ENCODE results near the gene ZNF93.
A peak's percentile ranks its signal among the peaks of the same experiment; 100 is the strongest.
"Not testable (repeated sequence)": the region's sequence is repeated elsewhere in the genome, so short reads cannot be mapped to it uniquely, and the experiment has no call there.

ZNF93 gene

DNA sequence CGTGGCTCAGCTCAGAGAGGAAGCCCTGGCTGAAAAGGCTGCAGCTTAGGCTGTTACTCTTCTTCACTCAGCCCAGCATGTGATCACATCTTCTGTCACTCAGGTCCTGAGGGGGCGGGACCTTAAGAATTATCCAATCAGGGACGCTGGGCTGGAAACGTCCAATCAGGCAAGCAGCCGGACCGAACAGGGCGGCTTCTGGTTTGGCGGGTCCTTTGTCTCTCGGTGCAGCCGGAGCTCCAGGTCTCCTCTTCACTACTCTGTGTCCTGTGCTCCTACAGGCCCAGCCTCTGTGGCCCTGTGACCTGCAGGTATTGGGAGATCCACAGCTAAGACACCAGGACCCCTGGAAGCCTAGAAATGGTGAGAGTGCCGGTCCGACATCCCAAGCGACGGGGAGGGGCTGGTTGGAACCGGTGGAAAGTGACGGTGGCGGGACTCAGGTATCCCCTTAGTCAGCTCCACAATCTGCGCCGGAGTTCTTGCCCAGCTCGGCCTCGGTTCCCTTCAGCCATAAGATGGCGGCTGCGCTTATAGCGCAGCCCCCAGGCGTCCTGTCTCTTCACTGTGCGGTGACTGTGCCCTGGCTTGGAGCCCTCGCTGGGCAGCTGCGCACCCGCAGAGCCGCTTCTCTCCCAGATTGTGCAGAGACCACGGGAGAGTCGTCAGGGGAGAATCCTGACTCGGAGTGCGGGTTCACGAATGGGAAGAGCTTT is at the start of gene ZNF93:
TSS of gene ZNF93 (plus strand) at position 218 of the 716 bp plus-strand sequence. CDS start at position 361, 143 bp downstream.
- peak; percentile 78 for DNase-seq (ENCODE audit: low read depth)

DNA sequence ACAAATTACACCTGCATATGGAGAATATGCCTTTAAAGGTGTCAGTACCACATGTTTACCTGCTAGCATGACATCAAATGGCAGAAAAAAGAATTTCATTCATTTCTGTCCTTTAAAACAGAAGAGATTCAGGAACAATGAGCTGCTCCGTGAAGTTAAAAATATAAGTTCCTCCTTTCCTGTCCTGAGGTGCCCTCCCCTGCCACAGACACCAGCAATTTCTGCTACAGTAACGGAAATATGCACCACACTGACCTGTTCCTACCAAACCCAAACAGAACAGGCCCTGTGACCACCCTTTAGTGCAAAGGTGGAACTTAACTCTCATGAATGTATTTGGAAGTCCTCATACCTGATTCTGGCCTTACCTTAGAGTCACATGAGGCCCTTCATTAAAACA is 49.0 kb upstream of the ZNF93 start:
- DNase-seq (ENCODE audit: low read depth): not testable (repeated sequence)

DNA sequence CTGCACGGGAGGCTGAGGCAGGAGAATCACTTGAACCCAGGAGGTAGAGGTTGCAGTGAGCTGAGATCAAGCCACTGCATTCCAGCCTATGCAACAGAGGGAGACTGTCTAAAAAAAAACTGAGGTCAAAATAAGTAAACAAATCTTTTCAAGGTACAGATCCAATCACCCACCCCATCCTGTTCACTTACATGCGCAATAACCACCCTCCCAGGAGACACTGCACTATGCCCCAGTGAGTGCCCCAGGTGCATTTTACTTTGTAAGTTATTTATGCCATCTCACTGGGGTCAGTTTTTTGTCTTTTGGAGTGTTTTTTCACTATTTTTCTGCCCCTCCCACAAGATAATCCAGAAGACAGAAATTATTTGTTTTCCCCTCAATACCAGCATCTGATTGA is 42.0 kb upstream of the ZNF93 start:
- no peak for DNase-seq (ENCODE audit: low read depth)

DNA sequence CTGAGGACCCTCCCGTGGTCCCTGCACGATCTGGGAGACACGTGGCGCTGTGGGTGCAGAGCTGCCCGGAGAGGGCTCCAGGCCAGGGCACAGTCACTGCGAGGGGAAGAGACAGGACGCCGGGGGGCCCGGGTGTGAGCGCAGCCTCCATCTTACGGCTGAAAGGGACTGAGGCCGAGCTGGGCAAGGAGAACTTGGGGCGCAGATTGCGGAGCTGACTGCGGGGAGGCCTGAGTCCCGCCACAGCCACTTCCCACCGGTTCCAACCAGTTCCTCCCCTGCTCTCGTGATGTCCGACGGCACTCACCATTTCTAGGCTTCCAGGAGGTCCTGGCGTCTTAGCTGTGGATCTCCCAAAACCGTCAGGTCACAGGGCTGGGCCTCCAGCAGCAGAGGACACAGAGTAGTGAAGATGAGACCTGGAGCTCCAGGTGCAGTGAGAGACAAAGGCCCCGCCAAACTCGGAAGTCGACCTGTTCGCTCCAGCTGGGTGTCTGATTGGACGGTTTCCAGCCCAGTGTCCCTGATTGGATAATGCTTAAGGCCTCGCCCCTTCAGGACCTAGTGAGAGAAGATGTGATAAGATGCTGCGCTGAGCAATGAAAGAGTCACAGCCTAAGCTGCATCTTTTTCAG is 39.9 kb upstream of the ZNF93 start:
- no peak for DNase-seq (ENCODE audit: low read depth)

DNA sequence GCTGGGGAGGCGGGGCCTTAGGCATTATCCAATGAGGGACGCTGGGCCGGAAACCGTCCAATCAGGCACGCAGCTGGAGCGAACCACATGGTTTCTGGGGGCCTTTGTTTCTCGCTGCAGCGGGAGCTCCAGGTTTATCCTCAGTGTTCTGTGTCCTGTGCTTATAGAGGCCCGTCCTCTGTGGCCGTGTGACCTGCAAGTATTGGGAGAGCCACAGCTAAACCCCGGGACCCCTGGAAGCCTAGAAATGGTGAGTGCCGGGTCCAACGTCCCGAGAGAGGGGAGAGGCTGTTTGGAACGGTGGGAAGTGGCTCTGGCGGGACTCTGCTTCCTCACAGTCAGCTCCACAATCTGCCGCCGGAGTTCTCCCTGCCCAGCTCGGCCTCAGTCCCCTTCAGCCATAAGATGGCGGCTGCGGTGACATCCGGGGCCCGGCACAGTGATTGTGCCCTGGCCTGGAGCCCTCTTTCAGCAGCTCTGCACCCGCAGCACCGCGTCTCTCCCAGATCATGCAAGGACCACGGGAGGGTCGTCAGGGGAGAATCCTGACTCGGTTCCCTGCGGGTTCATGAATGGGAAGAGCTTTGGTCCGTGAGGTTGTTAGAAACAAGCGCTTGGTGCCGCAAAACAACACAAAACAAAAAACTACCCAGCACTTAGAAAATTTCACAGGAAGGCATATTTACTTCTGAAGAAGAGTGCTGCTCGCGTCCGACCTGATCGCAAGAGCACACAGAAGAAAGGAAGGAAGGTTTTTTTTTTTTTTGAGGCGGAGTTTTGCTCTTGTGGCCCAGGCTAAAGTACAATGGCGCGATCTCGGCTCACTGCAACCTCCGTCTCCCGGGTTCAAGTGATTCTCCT is 34.8 kb upstream of the ZNF93 start, which contains the start of gene ZNF253:
TSS of gene ZNF253 (plus strand) at position 133 of the 861 bp plus-strand sequence. CDS start at position 248, 115 bp downstream.
- DNase-seq (ENCODE audit: low read depth): peak; percentile 64

DNA sequence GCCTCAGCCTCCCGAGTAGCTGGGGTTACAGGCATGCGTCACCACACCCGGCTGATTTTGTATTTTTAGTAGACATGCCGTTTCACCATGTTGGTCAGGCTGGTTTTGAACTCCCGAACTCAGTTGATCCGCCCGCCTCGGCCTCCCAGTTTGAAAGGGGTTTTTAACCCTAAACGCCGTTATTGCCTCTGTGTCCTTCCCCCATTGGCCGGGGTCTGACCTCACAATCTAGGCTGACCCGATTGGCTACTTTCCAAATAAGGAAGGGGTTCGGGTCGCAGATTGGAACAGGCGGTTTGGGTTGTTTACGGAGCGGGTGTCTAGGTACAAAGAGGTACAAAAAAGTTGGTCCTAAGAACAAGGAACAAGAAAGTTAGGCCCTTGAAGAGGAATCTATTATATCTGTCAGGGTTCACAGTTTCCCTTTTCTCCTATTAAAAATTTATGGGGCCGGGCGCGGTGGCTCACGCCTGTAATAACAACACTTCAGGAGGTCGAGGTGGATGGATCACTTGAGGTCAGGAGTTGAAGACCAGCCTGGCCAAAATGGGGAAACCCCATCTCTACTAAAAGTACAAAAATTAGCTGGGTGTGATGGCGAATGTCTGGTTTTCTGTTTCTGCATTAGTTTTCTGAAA is 34.0 kb upstream of the ZNF93 start:
- no peak for DNase-seq (ENCODE audit: low read depth)

DNA sequence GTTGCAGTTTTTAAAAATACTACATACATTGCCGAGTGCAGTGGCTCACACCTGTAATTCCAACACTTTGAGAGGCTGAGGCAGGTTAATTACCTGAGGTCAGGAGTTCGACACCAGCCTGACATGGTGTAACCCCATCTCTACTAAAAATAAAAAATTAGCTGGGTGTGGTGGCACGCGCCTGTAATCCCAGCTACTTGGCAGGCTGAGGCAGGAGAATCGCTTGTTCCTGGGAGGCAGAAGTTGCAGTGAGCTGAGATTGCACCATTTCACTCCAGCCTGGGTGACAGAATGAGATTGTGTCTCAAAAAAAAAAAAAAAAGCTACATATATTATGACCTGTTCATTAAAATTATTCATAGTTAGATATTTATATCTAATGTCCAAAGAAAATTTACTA is 30.7 kb upstream of the ZNF93 start:
- DNase-seq (ENCODE audit: low read depth): not testable (repeated sequence)

DNA sequence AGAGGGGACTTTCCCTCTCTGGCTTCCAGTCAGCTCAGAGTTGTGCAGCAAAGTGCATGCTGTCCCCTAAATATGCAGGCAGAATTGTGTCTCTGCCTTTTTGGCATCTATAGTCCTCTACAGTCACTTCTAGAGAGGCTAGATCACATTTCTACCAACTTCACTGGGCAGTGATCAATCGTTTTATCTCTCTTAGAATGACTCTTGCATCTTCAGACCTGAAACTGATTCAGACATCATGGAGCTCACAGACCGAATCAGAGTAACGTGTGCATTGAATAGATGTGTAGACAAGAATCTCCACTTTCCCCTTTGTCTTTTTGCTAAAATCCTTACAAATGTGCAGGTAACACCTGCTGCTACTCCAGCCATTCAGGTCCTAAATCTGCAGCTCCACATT is 28.8 kb upstream of the ZNF93 start:
- no peak for DNase-seq (ENCODE audit: low read depth)

DNA sequence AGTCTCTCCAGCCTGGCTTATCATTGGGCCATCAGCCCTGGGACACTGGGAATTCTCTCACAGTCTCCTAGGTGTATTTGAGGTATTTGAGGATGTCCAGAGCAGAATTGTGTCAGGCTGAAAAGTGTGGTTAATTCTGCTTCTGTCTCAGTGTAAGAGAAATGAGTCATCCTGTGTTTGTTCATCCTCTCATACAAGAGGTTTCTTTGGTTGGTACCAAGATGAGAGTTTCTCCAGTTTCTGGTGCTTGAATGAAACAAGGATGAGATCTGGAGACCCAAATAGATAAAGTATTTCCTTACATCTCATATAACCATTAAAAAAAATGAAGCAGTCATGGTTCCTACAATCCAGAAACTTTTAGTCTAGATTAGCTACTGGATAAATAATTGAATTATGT is 27.4 kb upstream of the ZNF93 start:
- no peak for DNase-seq (ENCODE audit: low read depth)

DNA sequence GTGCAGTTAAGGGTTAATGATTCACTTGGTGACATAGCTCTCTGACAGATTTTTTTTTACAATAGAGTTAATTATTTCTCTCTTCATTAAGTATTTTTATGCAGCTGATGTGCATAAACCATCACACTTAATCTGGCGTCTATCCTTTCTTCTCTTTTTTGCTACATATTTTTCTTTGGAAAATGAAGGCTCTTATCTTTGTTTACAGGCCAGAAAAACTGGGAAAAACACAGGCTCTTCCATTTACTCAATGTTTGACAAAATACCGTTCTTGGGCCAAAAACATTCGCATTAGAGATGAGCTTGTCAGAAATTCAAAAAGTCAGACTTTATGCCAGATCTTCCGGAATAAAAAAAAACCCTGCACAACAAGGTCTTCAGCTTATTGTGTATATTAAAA is 23.0 kb upstream of the ZNF93 start:
- no peak for DNase-seq (ENCODE audit: low read depth)

DNA sequence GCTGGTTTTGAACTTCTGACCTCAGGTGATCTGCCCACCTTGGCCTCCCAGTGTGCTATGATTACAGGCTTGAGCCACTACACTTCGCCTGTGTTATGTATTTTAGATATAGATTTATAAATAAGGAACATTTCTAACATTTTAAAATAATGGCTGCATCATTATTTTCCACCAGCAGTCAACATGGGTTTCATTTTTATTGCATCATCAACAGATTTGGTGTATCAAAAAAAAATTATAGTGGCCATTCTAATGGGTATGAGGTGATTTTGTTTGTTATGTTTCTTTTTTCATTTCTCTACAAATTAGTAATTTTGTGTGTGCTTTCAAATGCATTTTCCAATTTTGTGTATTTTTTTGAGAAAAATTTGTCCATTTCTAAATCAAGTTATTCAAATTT is 16.2 kb upstream of the ZNF93 start:
- no peak for DNase-seq (ENCODE audit: low read depth)

DNA sequence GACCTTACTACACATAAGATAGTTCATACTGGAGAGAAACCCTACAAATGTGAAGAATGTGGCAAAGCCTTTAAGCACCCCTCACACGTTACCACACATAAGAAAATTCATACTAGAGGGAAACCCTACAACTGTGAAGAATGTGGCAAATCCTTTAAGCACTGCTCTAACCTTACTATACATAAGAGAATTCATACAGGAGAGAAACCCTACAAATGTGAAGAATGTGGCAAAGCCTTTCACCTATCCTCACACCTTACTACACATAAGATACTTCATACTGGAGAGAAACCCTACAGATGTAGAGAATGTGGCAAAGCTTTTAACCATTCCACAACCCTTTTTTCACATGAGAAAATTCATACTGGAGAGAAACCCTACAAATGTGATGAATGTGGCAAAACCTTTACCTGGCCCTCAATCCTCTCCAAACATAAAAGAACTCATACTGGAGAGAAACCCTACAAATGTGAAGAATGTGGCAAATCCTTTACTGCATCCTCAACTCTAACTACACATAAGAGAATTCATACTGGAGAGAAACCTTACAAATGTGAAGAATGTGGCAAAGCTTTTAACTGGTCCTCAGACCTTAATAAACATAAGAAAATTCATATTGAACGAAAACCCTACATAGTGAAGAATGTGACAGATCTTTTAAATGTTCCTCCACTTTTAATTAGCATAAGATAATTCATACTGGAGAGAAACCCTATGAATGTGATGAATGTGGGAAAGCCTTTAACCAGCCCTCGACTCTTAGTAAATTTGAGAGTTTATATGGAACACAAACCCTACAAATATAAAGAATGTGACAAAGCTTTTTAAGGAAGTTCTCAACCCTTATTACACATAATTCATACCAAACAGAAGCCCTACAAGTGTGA is 8.4 kb upstream of the ZNF93 start:
- DNase-seq (ENCODE audit: low read depth): not testable (repeated sequence)

DNA sequence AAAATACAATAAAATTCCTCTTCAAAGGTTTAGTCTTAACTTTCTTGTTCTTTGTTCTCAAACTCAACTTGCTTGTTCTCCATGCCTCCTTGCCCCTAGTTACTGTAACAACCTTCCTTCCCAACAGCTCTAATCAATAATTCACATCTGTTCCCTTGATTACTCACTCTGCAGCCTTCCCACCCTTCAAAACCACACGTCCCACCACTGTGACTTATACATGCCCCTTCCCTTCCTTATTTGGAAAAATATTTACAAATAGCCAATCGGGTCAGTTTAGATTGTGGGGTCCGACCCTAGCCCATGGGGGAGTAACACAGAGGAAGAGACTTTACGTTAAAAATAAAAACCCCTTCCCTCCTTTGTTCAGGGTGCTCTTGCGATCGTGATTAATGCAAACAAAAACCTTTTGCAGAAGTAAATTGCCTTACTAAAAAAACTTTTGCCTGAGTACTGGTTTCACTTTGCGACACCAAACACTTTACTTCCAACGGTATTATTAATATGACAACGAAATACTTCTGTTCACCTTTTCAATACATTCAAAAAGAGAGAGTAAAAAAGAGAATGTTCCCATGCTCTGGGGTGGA is 512 bp upstream of the ZNF93 start:
- peak; percentile 4 for DNase-seq (ENCODE audit: low read depth)

DNA sequence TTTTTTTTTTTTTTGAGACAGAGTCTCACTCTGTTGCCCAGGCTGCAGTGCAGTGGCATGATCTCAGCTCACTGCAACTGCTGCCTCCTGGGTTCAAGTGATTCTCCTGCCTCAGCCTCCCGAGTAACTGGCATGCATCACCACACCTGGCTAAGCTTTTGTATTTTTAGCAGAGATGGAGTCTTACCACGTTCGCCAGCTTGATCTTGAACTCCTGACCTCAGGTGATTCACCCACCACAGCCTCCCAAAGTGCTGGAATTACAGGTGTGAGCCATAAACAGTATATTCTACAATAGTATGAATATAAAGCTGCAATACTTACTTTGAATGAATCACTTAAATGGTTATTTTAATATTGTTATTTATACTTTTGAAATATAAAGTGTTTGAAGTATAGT is 6.8 kb downstream of the ZNF93 start:
- DNase-seq (ENCODE audit: low read depth): not testable (repeated sequence)

DNA sequence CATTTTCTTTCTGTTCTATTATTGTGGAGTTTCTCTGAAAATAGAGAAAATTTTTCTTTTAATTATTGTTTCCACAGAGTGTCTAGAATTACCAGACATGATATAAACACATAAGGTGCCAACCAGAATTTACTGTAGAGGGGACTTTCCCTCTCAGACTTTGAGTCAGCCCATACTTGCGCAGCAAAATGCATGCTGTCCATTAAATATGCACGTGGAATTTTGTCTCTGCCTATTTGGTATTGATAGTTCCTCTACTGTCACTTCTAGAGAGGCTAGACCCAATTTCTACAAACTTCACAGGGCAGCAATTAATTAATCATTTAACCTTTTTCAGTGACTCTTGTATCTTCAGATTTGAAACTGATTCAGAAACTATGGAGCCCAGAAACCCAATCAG is 8.9 kb downstream of the ZNF93 start:
- DNase-seq (ENCODE audit: low read depth): no peak

DNA sequence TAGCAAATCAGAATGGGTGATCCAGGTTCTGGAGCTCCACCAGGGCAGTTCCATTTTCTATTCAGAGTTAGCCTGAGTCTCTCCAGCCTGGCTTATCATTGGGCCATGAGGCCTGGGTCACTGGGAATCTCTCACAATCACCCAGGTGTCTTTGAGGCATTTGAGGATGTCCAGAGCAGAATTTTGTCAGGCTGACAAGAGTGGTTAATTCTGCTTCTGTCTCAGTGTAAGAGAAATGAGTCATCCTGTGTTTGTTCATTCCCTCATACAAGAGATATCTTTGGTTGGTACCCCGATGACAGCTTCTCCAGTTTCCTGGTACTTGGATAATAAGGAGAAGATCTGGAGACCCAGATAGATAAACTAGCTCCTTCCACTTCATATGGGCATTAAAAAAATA is 10.4 kb downstream of the ZNF93 start:
- no peak for DNase-seq (ENCODE audit: low read depth)

DNA sequence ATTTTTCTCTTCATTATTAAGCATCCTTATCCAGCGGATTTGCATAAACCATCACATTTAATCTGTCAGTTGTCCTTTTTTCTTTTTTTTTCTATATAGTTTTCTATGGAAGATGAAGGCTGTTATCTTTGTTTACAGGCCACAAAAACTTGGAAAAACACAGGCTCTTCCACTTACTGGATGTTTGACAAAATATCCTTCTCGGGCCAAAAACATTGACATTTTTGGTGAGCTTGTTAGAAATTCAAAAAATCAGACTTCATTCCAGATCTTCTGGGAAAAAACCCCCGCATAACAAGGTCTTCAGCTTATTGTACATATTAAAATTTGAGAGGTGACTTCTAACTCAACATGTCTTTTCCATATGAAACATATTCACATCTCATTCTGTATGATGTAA is 13.8 kb downstream of the ZNF93 start:
- DNase-seq (ENCODE audit: low read depth): no peak

DNA sequence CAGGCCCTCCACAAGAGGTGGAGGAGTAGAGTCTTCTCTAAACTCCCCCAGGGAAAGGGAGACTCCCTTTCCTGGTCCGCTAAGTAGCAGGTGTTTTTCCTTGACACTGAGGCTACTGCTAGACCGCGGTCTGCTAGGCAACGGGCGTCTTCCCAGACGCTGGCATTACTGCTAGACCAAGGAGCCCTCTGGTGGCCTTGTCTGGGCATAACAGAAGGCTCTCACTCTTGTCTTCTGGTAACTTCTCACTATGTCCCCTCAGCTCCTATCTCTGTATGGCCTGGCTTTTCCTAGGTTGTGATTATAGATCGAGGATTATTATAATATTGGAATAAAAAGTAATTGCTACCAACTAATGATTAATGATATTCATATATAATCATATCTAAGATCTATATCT is 29.7 kb downstream of the ZNF93 start:
- DNase-seq (ENCODE audit: low read depth): not testable (repeated sequence)

DNA sequence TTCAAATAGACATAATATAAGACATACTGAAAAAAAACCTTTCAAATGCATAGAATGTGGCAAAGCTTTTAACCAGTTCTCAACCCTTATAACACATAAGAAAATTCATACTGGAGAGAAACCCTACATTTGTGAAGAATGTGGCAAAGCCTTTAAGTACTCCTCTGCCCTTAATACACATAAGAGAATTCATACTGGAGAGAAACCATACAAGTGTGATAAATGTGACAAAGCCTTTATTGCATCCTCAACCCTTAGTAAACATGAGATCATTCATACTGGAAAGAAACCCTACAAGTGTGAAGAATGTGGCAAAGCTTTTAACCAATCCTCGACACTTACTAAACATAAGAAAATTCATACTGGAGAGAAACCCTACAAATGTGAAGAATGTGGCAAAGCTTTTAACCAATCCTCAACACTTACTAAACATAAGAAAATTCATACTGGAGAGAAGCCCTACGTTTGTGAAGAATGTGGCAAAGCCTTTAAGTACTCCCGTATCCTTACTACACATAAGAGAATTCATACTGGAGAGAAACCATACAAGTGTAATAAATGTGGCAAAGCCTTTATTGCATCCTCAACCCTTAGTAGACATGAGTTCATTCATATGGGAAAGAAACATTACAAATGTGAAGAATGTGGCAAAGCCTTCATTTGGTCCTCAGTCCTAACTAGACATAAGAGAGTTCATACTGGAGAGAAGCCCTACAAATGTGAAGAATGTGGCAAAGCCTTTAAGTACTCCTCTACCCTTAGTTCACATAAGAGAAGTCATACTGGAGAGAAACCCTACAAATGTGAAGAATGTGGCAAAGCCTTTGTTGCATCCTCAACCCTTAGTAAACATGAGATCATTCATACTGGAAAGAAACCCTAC is 32.9 kb downstream of the ZNF93 start:
- not testable (repeated sequence) for DNase-seq (ENCODE audit: low read depth)

DNA sequence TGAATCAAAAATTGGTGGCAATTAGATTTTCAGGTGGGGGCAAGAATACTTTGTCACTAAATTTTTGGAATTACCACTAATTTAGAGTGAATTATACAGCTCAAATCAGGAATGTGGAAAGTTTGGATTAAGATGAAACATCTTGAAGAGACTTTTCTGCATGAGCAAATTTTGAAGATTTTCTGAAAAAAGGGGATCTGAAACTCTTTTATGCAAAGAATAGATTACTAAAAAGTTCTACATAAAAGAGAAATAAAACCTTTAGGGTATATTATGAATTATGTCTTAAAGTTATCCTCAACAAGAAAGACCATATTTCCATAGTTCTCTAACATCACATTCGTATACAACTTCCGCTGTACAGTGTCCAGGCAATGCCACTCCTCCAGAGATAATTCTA is 36.7 kb downstream of the ZNF93 start:
- no peak for DNase-seq (ENCODE audit: low read depth)
